Left lung (tissue), 14 donors: ENCODE measurements around the gene PKM. TPM values are rescaled to one million over a fixed set of nuclear protein-coding genes. Genes with fewer than 3 reads are reported as not detected.

ENCODE experiments used
- ATAC-seq: fragments of 200-7000 bp; cut with Tn5 transposase; one replicate; pipeline ENCODE4 v1.9.1; 2020; ENCODE audit warnings: moderate library complexity
- DNase-seq, 4 donors: peaks; one replicate each; pipeline ENCODE4 v3.0.0-alpha.2; 2013 to 2020
- H3K27ac ChIP-seq, 2 donors: fragments of 200-600 bp; sonication (generic) in 1 of 2; one replicate each; pipeline versions ENCODE4 v1.5.0 to v1.8.0; 2020 to 2021
- H3K27me3 ChIP-seq, 2 donors: fragments of 200-600 bp; sonication (generic) in 1 of 2; one replicate each; pipeline versions ENCODE4 v1.5.0 to v1.8.0; 2020 to 2021
- H3K36me3 ChIP-seq, 2 donors: fragments of 200-600 bp; sonication (generic) in 1 of 2; one replicate each; pipeline versions ENCODE4 v1.5.0 to v1.8.0; 2020 to 2021
- H3K4me1 ChIP-seq, 2 donors: fragments of 200-600 bp; one replicate each; pipeline ENCODE4 v1.8.0; 2021
- H3K4me3 ChIP-seq, 2 donors: fragments of 200-600 bp; sonication (generic) in 1 of 2; one replicate each; pipeline versions ENCODE4 v1.5.0 to v1.8.0; 2020 to 2021; ENCODE audit warnings: mild to moderate bottlenecking in 1 of 2
- H3K9me3 ChIP-seq, 2 donors: fragments of 200-600 bp; sonication (generic) in 1 of 2; one replicate each; pipeline versions ENCODE4 v1.5.0 to v1.8.0; 2020 to 2021
- intact Hi-C, 2 donors: fragments of 100-400 bp; cut with DNase I; formaldehyde crosslinking; loops; one replicate each; pipeline versions ENCODE4 v1.11.2 to v1.14.2; 2022
- long read RNA-seq, 12 donors: library from polyadenylated mRNA in 2 of 12; unstranded in 2 of 12; transcript quantifications; one replicate each; pipeline ENCODE4 v2.0.0 and lab custom pipeline, GENCODE V29; 2019 to 2026
- polyA plus RNA-seq, 6 donors: library from polyadenylated mRNA; unstranded; fragments of 120-200 nt; gene quantifications; one replicate each; pipeline ENCODE4 v1.2.1, GENCODE V29; 2013; ENCODE audit not compliant: insufficient read length in 6 of 6
- total RNA-seq, 2 donors: library from RNA; stranded (reverse); fragmentation: NEBNext Ultra II Directional; extraction: Animal tissue kit (Norgen Biotek cat#: 25700); gene quantifications; one replicate each; pipeline ENCODE4 v1.2.1, GENCODE V29; 2021
- TF ChIP-seq, protein P1 (sequence below), 2 donors: fragments of 200-600 bp; sonication (generic) in 1 of 2; IDR thresholded peaks; one replicate each; pipeline versions ENCODE4 v1.5.0 to v1.8.0; 2021; ENCODE audit warnings: antibody characterized with exemption in 2 of 2
- donor health status: DM: no; HTN: yes; CAD: no.
- donor health status: DM: no; HTN: no; CAD: no.

The PKM gene
- 100 to 1,000 TPM; 596 to 991 TPM for total RNA-seq
- 100 to 1,000 TPM; 538 to 705 (median 563) TPM for polyA plus RNA-seq
- long read RNA-seq, donor 1, transcript PKM-214 (2 exons, 2,301 nt): minor isoform, 13 of 335 reads
- long read RNA-seq, donor 1, transcript PKM-202 (11 exons, 2,318 nt): major isoform, 104 of 335 reads
- long read RNA-seq, donor 1, transcript PKM-212 (3 exons, 3,016 nt): minor isoform, 11 of 335 reads
- long read RNA-seq, donor 1, partial matches to known transcripts: 178 of 335 reads
- long read RNA-seq, donor 1, other reads (novel, unspliced or antisense): 20 of 335 reads
- long read RNA-seq, donor 2, transcript PKM-214 (2 exons, 2,301 nt): minor isoform, 15 of 308 reads
- long read RNA-seq, donor 2, transcript PKM-202 (11 exons, 2,318 nt): major isoform, 94 of 308 reads
- long read RNA-seq, donor 2, transcript PKM-212 (3 exons, 3,016 nt): minor isoform, 14 of 308 reads
- long read RNA-seq, donor 2, partial matches to known transcripts: 147 of 308 reads
- long read RNA-seq, donor 2, other reads (novel, unspliced or antisense): 29 of 308 reads
- long read RNA-seq, donor 3, transcript PKM-212 (3 exons, 3,016 nt): minor isoform, 7 of 212 reads
- long read RNA-seq, donor 3, transcript PKM-202 (11 exons, 2,318 nt): major isoform, 115 of 212 reads
- long read RNA-seq, donor 3, transcript PKM-214 (2 exons, 2,301 nt): minor isoform, 5 of 212 reads
- long read RNA-seq, donor 3, partial matches to known transcripts: 60 of 212 reads
- long read RNA-seq, donor 3, other reads (novel, unspliced or antisense): 24 of 212 reads
- long read RNA-seq, donor 4, transcript PKM-202 (11 exons, 2,318 nt): major isoform, 65 of 100 reads
- long read RNA-seq, donor 4, partial matches to known transcripts: 13 of 100 reads
- long read RNA-seq, donor 4, other reads (novel, unspliced or antisense): 19 of 100 reads
- long read RNA-seq, donor 5, transcript PKM-211 (4 exons, 753 nt): minor isoform, 6 of 228 reads
- long read RNA-seq, donor 5, transcript PKM-202 (11 exons, 2,318 nt): major isoform, 77 of 228 reads
- long read RNA-seq, donor 5, transcript PKM-214 (2 exons, 2,301 nt): minor isoform, 10 of 228 reads
- long read RNA-seq, donor 5, transcript PKM-212 (3 exons, 3,016 nt): minor isoform, 8 of 228 reads
- long read RNA-seq, donor 5, partial matches to known transcripts: 99 of 228 reads
- long read RNA-seq, donor 5, other reads (novel, unspliced or antisense): 22 of 228 reads
- long read RNA-seq, donor 6, transcript PKM-214 (2 exons, 2,301 nt): minor isoform, 8 of 246 reads
- long read RNA-seq, donor 6, transcript PKM-202 (11 exons, 2,318 nt): major isoform, 109 of 246 reads
- long read RNA-seq, donor 6, transcript PKM-212 (3 exons, 3,016 nt): minor isoform, 8 of 246 reads
- long read RNA-seq, donor 6, partial matches to known transcripts: 76 of 246 reads
- long read RNA-seq, donor 6, other reads (novel, unspliced or antisense): 41 of 246 reads
- long read RNA-seq, donor 7, transcript PKM-212 (3 exons, 3,016 nt): minor isoform, 5 of 187 reads
- long read RNA-seq, donor 7, transcript PKM-202 (11 exons, 2,318 nt): major isoform, 66 of 187 reads
- long read RNA-seq, donor 7, transcript PKM-214 (2 exons, 2,301 nt): minor isoform, 21 of 187 reads
- long read RNA-seq, donor 7, partial matches to known transcripts: 74 of 187 reads
- long read RNA-seq, donor 7, other reads (novel, unspliced or antisense): 16 of 187 reads
- long read RNA-seq, donor 8, transcript PKM-214 (2 exons, 2,301 nt): minor isoform, 9 of 277 reads
- long read RNA-seq, donor 8, transcript PKM-202 (11 exons, 2,318 nt): major isoform, 92 of 277 reads
- long read RNA-seq, donor 8, transcript PKM-208 (3 exons, 699 nt): minor isoform, 6 of 277 reads
- long read RNA-seq, donor 8, partial matches to known transcripts: 129 of 277 reads
- long read RNA-seq, donor 8, other reads (novel, unspliced or antisense): 28 of 277 reads
- long read RNA-seq, donor 9, partial matches to known transcripts: 0 of 1 reads
- long read RNA-seq, donor 9, other reads (novel, unspliced or antisense): 0 of 1 reads
- long read RNA-seq, donor 10, transcript PKM-212 (3 exons, 3,016 nt): minor isoform, 5 of 260 reads
- long read RNA-seq, donor 10, transcript PKM-202 (11 exons, 2,318 nt): major isoform, 196 of 260 reads
- long read RNA-seq, donor 10, partial matches to known transcripts: 24 of 260 reads
- long read RNA-seq, donor 10, other reads (novel, unspliced or antisense): 32 of 260 reads
- long read RNA-seq, donor 11: 0 reads
- long read RNA-seq, donor 12, transcript PKM-202 (11 exons, 2,318 nt): major isoform, 81 of 240 reads
- long read RNA-seq, donor 12, transcript PKM-214 (2 exons, 2,301 nt): minor isoform, 7 of 240 reads
- long read RNA-seq, donor 12, partial matches to known transcripts: 105 of 240 reads
- long read RNA-seq, donor 12, other reads (novel, unspliced or antisense): 35 of 240 reads

GRCh38 chr15:72231066-72231832, at the start of gene PKM:
Gene PKM, minus strand, starts transcription at chr15:72231190. Its CDS starts 12,093 bp downstream, at chr15:72219097.
- DNase-seq (peak; percentile 92 to 99 (median 96)), ATAC-seq (peak; percentile 86)
- Histone ChIP-seq H3K4me3 (peak within 1 kb of the TSS; percentile 92 to 99), H3K36me3 (no peaks in the 10 kb centered on the region), H3K9me3 (no peaks in the 10 kb centered on the region), H3K27me3 (no peaks in the 10 kb centered on the region), H3K4me1 (peaks cover 31 to 56% of the 10 kb centered on the region in 2 donors), H3K27ac (peak within 1 kb of the TSS; percentile 98 to 99)
- TF ChIP-seq, protein P1, sequence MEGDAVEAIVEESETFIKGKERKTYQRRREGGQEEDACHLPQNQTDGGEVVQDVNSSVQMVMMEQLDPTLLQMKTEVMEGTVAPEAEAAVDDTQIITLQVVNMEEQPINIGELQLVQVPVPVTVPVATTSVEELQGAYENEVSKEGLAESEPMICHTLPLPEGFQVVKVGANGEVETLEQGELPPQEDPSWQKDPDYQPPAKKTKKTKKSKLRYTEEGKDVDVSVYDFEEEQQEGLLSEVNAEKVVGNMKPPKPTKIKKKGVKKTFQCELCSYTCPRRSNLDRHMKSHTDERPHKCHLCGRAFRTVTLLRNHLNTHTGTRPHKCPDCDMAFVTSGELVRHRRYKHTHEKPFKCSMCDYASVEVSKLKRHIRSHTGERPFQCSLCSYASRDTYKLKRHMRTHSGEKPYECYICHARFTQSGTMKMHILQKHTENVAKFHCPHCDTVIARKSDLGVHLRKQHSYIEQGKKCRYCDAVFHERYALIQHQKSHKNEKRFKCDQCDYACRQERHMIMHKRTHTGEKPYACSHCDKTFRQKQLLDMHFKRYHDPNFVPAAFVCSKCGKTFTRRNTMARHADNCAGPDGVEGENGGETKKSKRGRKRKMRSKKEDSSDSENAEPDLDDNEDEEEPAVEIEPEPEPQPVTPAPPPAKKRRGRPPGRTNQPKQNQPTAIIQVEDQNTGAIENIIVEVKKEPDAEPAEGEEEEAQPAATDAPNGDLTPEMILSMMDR (IDR thresholded peaks at IDR 0.05): no peak
- intact Hi-C loops: no loop called here

DNA sequence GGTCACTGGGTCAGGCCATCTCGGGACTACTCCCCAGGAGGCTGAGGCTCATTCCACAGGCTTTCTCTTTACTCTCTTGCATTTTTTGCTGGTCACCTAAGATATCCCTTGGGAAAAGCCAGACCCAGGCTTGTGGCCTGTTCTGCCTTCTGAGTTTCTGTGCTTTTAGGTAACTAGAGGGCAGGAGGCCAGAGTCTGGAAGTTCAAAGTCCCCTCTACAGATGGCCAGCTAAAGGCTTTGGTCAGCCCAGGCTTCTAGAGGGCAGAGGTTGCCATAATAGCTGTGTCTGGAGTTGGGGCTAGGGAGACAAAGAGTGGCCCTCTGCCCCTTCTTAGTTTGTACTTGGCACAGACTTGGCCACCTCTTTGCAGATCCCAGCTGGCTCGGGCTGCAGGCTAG, 49.8 kb upstream of the PKM start:
- no peaks in the 10 kb centered on the region for H3K27me3 ChIP-seq
- no peak overlapping the region for H3K27ac ChIP-seq
- H3K4me1 ChIP-seq: no peaks in the 10 kb centered on the region
- intact Hi-C loops: loop anchor here in 1 of 2 donors (10.0 kb wide), 1 partner anchor 76 kb away; no protein-coding TSS in a partner anchor
- TF ChIP-seq, protein P1 (IDR thresholded peaks at IDR 0.05): no peak
- DNase-seq (no peak), ATAC-seq (no peak)
- no peaks in the 10 kb centered on the region for H3K9me3 ChIP-seq
- H3K4me3 ChIP-seq: no peak overlapping the region
- H3K36me3 ChIP-seq: no peaks in the 10 kb centered on the region

DNA sequence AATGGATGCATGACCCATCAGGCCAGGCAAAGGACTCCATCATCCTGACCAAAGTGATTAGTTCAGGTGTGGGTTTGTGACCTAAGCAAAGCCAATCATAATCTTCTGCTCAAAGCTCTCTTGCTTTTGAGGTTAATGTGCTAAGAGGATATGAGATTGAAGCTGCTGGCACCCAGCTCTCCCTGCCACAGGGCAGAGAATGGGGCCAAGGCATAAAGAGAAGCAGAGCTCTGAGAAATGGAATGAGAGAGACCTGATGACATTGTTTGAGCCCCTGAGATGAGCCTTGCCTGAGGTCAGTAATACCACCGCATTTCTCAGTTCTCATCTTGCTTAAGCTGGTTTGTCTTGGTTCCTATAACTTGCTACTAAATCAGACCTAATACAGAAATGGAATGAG, 47.7 kb upstream of the PKM start:
- H3K4me3 ChIP-seq: no peak overlapping the region
- intact Hi-C loops: no loop called here
- no peaks in the 10 kb centered on the region for H3K36me3 ChIP-seq
- no peaks in the 10 kb centered on the region for H3K4me1 ChIP-seq
- no peak for DNase-seq
- no peak overlapping the region for H3K27ac ChIP-seq
- TF ChIP-seq, protein P1 (IDR thresholded peaks at IDR 0.05): no peak
- H3K9me3 ChIP-seq: no peaks in the 10 kb centered on the region
- no peaks in the 10 kb centered on the region for H3K27me3 ChIP-seq
- no peak for ATAC-seq
